Adrenal gland (tissue), 5 donors: ENCODE results near the gene POLR1H.

ENCODE experiments used
- POLR2A ChIP-seq, 2 donors: fragments of 450-650 bp; IDR thresholded peaks; one replicate each; pipeline ENCODE4 v1.6.1; 2017; ENCODE audit warnings: antibody characterized with exemption in 2 of 2, mild to moderate bottlenecking in 2 of 2, moderate library complexity in 1 of 2
- TF ChIP-seq, protein P1 (sequence below), 6 experiments: fragments of 450-650 bp in 4 of 6; fragments of 200-600 bp in 2 of 6; sonication (generic) in 1 of 6; IDR thresholded peaks; 1 replicate in 5 of 6; 2 replicates in 1 of 6; pipeline versions ENCODE4 v1.5.1 to v1.8.0; 2016 to 2021; ENCODE audit warnings: antibody characterized with exemption in 6 of 6, mild to moderate bottlenecking in 2 of 6, moderate library complexity in 1 of 6
- donor health status: DM: no; HTN: no; CAD: no.

- TF ChIP-seq, protein P1, sequence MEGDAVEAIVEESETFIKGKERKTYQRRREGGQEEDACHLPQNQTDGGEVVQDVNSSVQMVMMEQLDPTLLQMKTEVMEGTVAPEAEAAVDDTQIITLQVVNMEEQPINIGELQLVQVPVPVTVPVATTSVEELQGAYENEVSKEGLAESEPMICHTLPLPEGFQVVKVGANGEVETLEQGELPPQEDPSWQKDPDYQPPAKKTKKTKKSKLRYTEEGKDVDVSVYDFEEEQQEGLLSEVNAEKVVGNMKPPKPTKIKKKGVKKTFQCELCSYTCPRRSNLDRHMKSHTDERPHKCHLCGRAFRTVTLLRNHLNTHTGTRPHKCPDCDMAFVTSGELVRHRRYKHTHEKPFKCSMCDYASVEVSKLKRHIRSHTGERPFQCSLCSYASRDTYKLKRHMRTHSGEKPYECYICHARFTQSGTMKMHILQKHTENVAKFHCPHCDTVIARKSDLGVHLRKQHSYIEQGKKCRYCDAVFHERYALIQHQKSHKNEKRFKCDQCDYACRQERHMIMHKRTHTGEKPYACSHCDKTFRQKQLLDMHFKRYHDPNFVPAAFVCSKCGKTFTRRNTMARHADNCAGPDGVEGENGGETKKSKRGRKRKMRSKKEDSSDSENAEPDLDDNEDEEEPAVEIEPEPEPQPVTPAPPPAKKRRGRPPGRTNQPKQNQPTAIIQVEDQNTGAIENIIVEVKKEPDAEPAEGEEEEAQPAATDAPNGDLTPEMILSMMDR (IDR thresholded peaks at IDR 0.05): no peak
- TF ChIP-seq POLR2A (IDR thresholded peaks at IDR 0.05): no peak
Measured at GRCh38 chr6:30055513-30055912, 5.6 kb upstream of the POLR1H start.
